DOHH2 (cell line): Measurements from ENCODE around the gene PRPSAP1.

Source experiments
- H3F3A ChIP-seq: fragments of 200-600 bp; sonication (generic), shearing (Covaris generic); 2 replicates; pipeline ENCODE4 v1.6.0; 2016; ENCODE audit warnings: antibody characterized with exemption, mild to moderate bottlenecking; ENCODE audit not compliant: control insufficient read depth, insufficient read depth
- H3K27ac ChIP-seq: fragments of 200-600 bp; sonication (generic); 2 replicates; pipeline ENCODE4 v1.5.1; 2014; ENCODE audit warnings: low read depth, mild to moderate bottlenecking, low read length, moderate library complexity
- H3K27me3 ChIP-seq: fragments of 200-600 bp; sonication (generic); 2 replicates; pipeline ENCODE4 v1.6.1; 2014; ENCODE audit warnings: mild to moderate bottlenecking, low read length, mixed read lengths; ENCODE audit not compliant: control insufficient read depth
- H3K36me3 ChIP-seq: fragments of 200-600 bp; sonication (generic); 2 replicates; pipeline ENCODE4 v1.6.1; 2014; ENCODE audit warnings: mild to moderate bottlenecking, low read length, moderate library complexity, mixed read lengths; ENCODE audit not compliant: control insufficient read depth
- H3K4me1 ChIP-seq: fragments of 200-600 bp; sonication (generic); 2 replicates; pipeline ENCODE4 v1.6.1; 2014; ENCODE audit warnings: mild to moderate bottlenecking, low read length, mixed read lengths; ENCODE audit not compliant: control insufficient read depth
- H3K4me2 ChIP-seq: fragments of 200-600 bp; sonication (generic); 2 replicates; pipeline ENCODE4 v1.6.0; 2014; ENCODE audit warnings: mild to moderate bottlenecking, low read length, moderate library complexity
- H3K4me3 ChIP-seq: fragments of 200-600 bp; sonication (generic); 2 replicates; pipeline ENCODE4 v1.5.1; 2014; ENCODE audit warnings: mild to moderate bottlenecking, low read length, mixed read lengths
- H3K79me2 ChIP-seq: fragments of 200-600 bp; sonication (generic); 2 replicates; pipeline ENCODE4 v1.6.1; 2014; ENCODE audit warnings: mild to moderate bottlenecking, low read length, mixed read lengths; ENCODE audit not compliant: control insufficient read depth
- H3K9me2 ChIP-seq: fragments of 200-600 bp; sonication (generic); replicated peaks from 2 replicates; pipeline ENCODE4 v1.6.1; 2014; ENCODE audit warnings: mild to moderate bottlenecking, low read length, mixed read lengths; ENCODE audit not compliant: control insufficient read depth
- H3K9me3 ChIP-seq: fragments of 200-600 bp; sonication (generic); 2 replicates; pipeline ENCODE4 v1.6.1; 2014; ENCODE audit warnings: antibody characterized with exemption, low read length, mixed read lengths; ENCODE audit not compliant: control insufficient read depth, insufficient read depth
- H4K20me1 ChIP-seq: fragments of 200-600 bp; sonication (generic); 2 replicates; pipeline ENCODE4 v1.6.0; 2014; ENCODE audit warnings: low read depth, mild to moderate bottlenecking, antibody characterized with exemption, low read length, moderate library complexity; ENCODE audit not compliant: control insufficient read depth, insufficient read depth
- EZH2phosphoT487 ChIP-seq: fragments of 200-600 bp; sonication (generic); IDR thresholded peaks from 2 replicates; pipeline ENCODE4 v1.6.1; 2017; ENCODE audit warnings: borderline replicate concordance, mild to moderate bottlenecking, antibody characterized with exemption, low read length, moderate library complexity, mixed read lengths
- TF ChIP-seq, protein P1 (sequence below): fragments of 200-600 bp; sonication (generic); IDR thresholded peaks from one replicate; pipeline ENCODE4 v1.5.1; 2014; ENCODE audit warnings: antibody characterized with exemption, mild to moderate bottlenecking, low read depth, low read length; ENCODE audit not compliant: poor library complexity, severe bottlenecking

Gene PRPSAP1

DNA sequence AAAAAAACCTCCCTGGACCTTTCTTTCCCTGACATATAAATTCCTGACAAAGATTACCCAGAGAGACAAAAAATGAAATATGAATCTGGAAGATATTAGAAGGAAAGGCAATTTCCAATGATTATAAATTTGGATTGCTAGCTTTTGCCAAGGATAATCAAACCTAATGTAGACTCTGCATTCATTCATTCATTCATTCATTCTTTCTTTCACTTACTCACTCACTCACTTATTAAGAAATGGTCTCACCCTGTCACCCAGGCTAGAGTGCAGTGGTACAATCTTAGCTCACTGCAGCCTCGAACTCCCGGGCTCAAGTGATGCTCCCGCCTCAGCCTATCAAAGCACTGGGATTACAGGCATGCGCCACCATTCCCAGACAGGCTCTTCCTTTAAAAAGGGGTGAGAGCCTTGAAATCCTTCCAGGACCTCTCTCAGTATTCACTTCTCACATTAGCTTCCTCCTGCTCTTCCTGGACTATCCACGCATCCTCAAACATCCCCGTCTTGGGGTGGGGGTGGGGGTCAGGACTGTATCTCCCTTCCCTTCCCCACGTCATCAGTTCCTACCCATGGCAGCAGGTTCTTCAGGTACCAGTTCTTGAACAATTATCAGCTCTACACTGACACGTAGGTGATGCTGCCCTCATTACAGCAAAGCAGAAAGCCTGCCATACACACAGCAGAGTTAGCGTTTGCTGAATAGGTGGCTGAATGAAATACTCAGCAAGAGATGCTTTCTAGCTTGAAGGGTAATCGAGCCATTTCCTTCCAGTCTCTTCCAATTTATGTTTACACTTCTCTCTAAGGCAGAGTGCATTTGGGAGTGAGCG, 19.8 kb downstream of the PRPSAP1 start:
- TF ChIP-seq, protein P1, sequence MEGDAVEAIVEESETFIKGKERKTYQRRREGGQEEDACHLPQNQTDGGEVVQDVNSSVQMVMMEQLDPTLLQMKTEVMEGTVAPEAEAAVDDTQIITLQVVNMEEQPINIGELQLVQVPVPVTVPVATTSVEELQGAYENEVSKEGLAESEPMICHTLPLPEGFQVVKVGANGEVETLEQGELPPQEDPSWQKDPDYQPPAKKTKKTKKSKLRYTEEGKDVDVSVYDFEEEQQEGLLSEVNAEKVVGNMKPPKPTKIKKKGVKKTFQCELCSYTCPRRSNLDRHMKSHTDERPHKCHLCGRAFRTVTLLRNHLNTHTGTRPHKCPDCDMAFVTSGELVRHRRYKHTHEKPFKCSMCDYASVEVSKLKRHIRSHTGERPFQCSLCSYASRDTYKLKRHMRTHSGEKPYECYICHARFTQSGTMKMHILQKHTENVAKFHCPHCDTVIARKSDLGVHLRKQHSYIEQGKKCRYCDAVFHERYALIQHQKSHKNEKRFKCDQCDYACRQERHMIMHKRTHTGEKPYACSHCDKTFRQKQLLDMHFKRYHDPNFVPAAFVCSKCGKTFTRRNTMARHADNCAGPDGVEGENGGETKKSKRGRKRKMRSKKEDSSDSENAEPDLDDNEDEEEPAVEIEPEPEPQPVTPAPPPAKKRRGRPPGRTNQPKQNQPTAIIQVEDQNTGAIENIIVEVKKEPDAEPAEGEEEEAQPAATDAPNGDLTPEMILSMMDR = no peak
- TF ChIP-seq EZH2phosphoT487 = no peak
- Histone ChIP-seq H4K20me1 (no peaks in the 10 kb centered on the region), H3K4me1 (no peaks in the 10 kb centered on the region), H3K27ac (no peak overlapping the region), H3F3A (no peaks in the 10 kb centered on the region), H3K9me3 (no peaks in the 10 kb centered on the region), H3K9me2 (no peaks in the 10 kb centered on the region), H3K4me3 (no peak overlapping the region), H3K79me2 (no peaks in the 10 kb centered on the region), H3K4me2 (no peak overlapping the region), H3K36me3 (peaks cover 26% of the 10 kb centered on the region), H3K27me3 (no peaks in the 10 kb centered on the region)

DNA sequence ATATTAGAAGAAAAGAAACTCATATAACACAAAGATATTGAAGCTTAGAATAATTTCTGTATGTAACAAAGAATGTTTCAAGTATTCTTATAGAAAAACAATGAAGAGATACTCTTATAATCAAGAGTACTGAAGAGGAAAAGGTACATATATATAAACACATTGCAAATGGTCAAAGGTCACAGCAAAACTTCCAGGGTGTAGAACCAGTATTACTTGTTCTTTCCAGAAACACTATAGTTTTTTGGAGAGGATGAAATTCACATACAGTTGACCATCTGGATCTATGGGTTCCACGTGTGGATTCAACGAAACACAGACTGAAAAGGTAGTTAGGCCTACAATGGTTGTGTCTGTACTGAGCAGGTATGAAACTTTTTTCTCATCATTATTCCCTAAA, 22.6 kb downstream of the PRPSAP1 start:
- H3K9me3 ChIP-seq = no peaks in the 10 kb centered on the region
- no peak overlapping the region for H3K4me2 ChIP-seq
- H3K27ac ChIP-seq = no peak overlapping the region
- no peaks in the 10 kb centered on the region for H3K27me3 ChIP-seq
- H3F3A ChIP-seq = no peaks in the 10 kb centered on the region
- no peaks in the 10 kb centered on the region for H3K79me2 ChIP-seq
- no peaks in the 10 kb centered on the region for H4K20me1 ChIP-seq
- no peak for TF ChIP-seq EZH2phosphoT487
- TF ChIP-seq, protein P1 = no peak
- no peaks in the 10 kb centered on the region for H3K9me2 ChIP-seq
- H3K36me3 ChIP-seq = peaks cover 40% of the 10 kb centered on the region
- no peaks in the 10 kb centered on the region for H3K4me1 ChIP-seq
- H3K4me3 ChIP-seq = no peak overlapping the region

DNA sequence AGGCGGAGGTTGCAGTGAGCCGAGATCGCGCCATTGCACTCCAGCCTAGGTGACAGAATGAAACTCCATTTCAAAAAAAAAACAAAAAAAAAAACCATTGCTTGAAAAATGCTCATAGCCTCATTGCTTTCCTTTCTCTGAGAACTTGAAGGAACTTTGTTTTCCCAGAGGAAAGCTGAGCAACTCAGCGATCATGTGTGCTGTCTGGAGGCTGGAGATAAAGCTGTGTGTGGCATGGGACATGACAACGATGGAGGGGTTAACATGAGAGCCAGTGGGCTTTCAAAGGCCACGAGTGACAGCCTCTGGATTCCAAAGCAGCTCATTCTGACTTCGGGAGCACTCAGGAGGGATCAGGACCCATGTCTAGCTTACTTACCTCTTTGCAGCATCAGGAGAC, 24.1 kb downstream of the PRPSAP1 start:
- TF ChIP-seq, protein P1 = no peak
- TF ChIP-seq EZH2phosphoT487 = no peak
- H3K9me3 ChIP-seq = no peaks in the 10 kb centered on the region
- H3K4me3 ChIP-seq = no peak overlapping the region
- H3K4me2 ChIP-seq = no peak overlapping the region
- H3K9me2 ChIP-seq = no peaks in the 10 kb centered on the region
- H3K79me2 ChIP-seq = no peaks in the 10 kb centered on the region
- no peak overlapping the region for H3K27ac ChIP-seq
- no peaks in the 10 kb centered on the region for H3K27me3 ChIP-seq
- no peaks in the 10 kb centered on the region for H3K4me1 ChIP-seq
- H3F3A ChIP-seq = no peaks in the 10 kb centered on the region
- H3K36me3 ChIP-seq = peaks cover 43% of the 10 kb centered on the region
- H4K20me1 ChIP-seq = no peaks in the 10 kb centered on the region
